Endothelial cell of hepatic sinusoid (primary cell): ENCODE results near the gene HLA-DMB.

Source experiments
- in situ Hi-C: cut with HindIII; loops from 2 replicates; pipeline ENCODE4 v1.10.0; 2017; ENCODE audit warnings: low sequenced_read_pairs

HLA-DMB gene

DNA sequence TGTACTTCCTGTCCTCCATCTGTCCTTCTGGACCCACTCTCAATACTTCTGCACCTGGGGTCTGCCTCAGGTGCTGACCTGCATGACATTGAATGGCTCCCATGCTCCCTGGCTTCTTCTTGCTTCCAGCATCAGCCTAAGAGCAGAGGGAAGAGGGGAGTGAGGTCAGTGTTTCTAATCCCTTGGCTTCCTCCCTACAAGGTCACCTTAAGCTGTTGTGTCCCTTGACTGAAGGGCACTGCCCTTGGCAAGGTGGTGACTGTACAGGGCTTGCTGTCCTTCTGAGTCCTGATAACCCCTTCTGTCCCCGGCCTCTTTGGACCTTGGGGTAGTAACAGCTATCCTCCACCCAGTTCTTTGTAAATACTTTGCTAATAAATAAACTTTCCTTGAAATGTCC, 9.6 kb downstream of the HLA-DMB start:
- in situ Hi-C loops: no loop called here

- in situ Hi-C loops: no loop called here
Measured at GRCh38 chr6:32922083-32922482, 18.7 kb downstream of the HLA-DMB start.

DNA sequence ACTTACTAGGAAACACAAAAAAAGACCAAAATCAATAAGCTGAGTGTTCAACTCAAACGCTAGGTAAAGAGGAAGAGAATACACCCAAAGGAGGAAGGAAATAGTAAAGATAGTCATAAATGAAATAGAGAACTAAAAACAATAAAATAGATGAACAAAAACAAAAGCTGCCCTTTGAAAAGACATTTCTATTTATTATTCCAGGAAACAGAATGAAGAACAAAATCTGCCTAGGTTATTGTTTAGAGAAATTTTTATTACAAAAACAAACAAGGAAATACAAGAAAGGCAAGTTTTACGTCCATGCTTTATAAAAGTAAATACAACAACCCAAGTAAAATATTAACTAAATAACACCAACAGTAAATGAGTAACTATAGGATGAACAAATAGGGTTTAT, 20.1 kb downstream of the HLA-DMB start:
- in situ Hi-C loops: no loop called here

- in situ Hi-C loops: no loop called here
Measured at GRCh38 chr6:32912951-32913350, 27.9 kb downstream of the HLA-DMB start.

GRCh38 chr6:32908897-32909296, 31.9 kb downstream of the HLA-DMB start:
- in situ Hi-C loops: loop anchor here (5.0 to 10.0 kb wide), 3 partner anchors 38 to 83 kb away; no protein-coding TSS in a partner anchor

DNA sequence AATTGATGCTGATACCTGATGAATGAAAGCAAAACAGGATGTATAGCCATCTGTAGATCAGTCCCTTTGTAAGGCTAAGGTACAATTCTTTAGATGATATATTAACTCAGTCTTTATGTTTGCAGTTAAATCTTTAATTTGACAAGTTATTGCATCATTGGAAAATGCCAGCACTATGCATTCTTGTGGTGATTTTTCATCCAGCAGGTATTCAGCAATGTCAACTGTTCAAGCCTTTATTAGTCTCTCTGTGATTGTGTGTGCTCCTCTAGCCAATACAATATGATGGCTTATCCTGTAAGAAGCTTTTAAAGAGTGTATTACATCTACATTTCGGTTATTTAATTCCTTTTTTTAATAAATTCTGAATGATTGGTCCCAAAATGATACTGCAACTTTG, 34.3 kb downstream of the HLA-DMB start:
- in situ Hi-C loops: loop anchor here (5.0 to 10.0 kb wide), 3 partner anchors 41 to 86 kb away; no protein-coding TSS in a partner anchor

DNA sequence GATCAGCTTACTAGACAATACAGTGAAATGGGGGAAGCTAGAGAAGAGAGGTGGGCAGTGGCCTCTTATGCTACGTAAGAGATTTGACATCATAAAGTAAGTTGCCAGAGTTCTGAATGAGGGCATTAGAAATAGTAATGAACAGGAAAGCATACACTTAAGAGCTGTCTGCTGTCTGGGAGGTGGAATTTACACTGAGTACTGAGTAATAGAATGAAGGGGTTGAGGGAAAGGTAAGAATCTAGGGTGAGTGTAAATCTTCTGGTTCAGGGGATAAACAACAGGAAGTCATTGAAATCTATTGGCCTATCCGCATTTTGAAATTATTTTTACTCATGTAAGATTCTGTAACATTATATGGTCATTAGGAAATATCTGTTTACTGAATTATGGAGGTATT, 35.8 kb downstream of the HLA-DMB start:
- in situ Hi-C loops: loop anchor here (5.0 to 10.0 kb wide), 3 partner anchors 42 to 87 kb away; no protein-coding TSS in a partner anchor

DNA sequence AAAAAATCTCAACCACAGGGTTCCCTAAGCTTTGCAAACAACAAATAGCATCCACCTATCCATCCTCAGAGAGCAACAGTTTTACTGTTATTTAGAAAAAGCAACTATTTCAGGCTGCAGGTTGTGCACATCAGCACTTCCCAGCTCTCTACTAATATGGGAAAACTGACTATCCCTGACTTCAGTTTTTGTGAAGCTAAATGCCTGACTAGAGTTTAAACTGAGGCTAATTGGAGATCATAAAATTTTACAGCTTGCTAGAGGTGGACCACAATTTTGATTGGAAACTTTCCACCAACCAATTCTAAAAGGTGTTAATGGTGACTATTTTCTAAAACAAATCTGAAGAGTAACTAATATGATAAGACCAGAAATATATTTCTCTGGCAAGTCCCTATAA, 36.9 kb downstream of the HLA-DMB start:
- in situ Hi-C loops: loop anchor here (10.0 kb wide), 1 partner anchor 71 kb away; no protein-coding TSS in a partner anchor

GRCh38 chr6:32895006-32895345, 45.9 kb downstream of the HLA-DMB start:
- in situ Hi-C loops: no loop called here

- in situ Hi-C loops: no loop called here
Measured at GRCh38 chr6:32894085-32895005, 46.5 kb downstream of the HLA-DMB start.

DNA sequence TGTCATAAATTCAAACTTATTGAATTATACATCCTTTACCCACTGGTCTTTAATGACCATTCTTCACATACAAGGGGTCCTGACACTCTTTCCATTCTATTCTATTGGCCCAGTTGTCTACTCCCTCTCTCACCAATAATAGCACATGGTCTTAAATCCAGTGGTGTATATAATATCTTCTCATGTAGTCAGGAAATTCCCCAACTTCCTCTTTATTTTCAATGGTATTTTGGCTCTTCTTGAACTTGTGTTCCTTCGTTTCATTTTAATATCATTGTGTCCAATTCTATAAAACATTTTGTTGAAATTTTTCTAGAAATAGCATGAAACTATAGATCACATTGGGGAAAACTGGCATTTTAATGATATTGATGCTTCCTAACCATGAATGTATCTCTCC, 50.0 kb downstream of the HLA-DMB start:
- in situ Hi-C loops: no loop called here

GRCh38 chr6:32889533-32889932, 51.3 kb downstream of the HLA-DMB start:
- in situ Hi-C loops: no loop called here

- in situ Hi-C loops: no loop called here
Measured at GRCh38 chr6:32888576-32888975, 52.3 kb downstream of the HLA-DMB start.

DNA sequence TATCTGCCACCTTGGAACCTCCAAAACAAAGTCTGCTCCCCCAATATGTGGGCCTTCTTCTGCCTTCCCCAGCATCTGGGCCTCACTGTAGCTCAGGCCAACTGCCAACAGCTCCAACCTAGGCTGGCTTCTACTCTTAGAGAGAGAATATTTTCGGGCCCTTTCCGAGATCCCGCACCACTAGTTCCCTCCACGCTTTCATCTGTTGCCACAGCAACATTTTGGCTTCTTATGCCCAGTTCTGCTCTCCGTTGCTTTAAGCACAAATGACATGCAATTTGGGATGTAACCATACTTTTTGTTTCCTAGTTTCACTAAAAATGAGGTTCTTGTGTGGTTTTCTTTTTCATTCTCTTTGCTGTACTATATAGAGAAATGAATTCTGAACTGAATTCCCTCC, 53.2 kb downstream of the HLA-DMB start:
- in situ Hi-C loops: no loop called here

GRCh38 chr6:32886681-32887383, 54.0 kb downstream of the HLA-DMB start:
- in situ Hi-C loops: no loop called here

DNA sequence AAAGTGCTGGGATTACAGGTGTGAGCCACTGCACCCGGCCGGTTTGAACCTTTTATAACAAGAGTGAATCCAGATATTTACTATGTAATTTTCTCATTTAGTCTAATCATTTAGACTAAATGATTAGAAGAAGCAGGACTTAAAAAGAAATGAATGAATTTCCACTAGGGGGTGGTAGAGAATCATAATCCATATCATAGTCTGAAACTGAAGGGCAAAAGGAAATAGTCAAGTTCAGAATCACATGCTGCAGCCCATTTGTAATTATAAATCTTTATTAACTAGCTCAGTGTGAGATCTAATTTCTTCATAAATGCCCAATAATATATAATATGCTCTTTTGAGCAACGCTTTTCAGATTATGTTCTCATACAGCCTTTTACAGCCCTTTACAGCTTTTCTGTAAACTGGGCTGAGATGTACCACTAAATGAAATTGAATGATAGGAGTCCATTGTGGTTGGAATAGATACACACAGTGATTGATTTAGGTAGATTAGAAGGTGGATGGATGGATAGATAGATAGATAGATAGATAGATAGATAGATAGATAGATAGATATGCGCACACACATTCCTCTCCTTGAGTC, 55.0 kb downstream of the HLA-DMB start:
- in situ Hi-C loops: no loop called here
